Measurements from ENCODE around the gene GUCA1C. TPM values are rescaled to one million over a fixed set of nuclear protein-coding genes. Genes with fewer than 3 reads are reported as not detected.

Gene GUCA1C
- total RNA-seq, 4 donors from 2014 or later, result not detected

DNA sequence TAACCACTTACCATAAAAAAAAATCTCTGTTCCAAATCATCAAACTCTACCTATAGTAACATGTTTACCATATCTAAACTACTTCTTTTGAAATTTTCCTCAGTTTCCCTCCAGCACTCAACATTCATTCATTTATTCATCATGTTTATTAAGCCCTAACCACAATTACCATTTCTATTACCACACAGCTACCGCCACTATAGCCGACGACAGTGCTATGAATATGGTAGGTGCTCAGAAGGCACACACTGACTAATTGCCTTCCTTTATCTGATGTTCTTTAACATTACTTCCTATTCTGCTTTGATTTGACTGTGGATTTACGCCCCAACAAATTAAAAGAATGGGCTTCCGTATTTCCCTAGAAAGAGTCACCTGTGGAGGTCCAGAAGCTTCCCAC is 43.9 kb downstream of the GUCA1C start:
- Histone ChIP-seq H3K36me3 (no peaks in the 10 kb centered on the region), H3K9me3 (no peaks in the 10 kb centered on the region), H3K4me1 (no peaks in the 10 kb centered on the region), H3K27me3 (no peaks in the 10 kb centered on the region), H3K27ac (no peak overlapping the region), H3K4me3 (no peak overlapping the region)
- 89 to 95% methylated on average over 4 to 5 of the region's 5 CpGs for WGBS, 2 donors
- intact Hi-C loops (cut with DNase I), result no loop called here
- DNase-seq, result no peak
- TF ChIP-seq, protein P1, sequence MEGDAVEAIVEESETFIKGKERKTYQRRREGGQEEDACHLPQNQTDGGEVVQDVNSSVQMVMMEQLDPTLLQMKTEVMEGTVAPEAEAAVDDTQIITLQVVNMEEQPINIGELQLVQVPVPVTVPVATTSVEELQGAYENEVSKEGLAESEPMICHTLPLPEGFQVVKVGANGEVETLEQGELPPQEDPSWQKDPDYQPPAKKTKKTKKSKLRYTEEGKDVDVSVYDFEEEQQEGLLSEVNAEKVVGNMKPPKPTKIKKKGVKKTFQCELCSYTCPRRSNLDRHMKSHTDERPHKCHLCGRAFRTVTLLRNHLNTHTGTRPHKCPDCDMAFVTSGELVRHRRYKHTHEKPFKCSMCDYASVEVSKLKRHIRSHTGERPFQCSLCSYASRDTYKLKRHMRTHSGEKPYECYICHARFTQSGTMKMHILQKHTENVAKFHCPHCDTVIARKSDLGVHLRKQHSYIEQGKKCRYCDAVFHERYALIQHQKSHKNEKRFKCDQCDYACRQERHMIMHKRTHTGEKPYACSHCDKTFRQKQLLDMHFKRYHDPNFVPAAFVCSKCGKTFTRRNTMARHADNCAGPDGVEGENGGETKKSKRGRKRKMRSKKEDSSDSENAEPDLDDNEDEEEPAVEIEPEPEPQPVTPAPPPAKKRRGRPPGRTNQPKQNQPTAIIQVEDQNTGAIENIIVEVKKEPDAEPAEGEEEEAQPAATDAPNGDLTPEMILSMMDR (IDR thresholded peaks at IDR 0.05), result no peak
- TF ChIP-seq POLR2A (IDR thresholded peaks at IDR 0.05), result no peak

DNA sequence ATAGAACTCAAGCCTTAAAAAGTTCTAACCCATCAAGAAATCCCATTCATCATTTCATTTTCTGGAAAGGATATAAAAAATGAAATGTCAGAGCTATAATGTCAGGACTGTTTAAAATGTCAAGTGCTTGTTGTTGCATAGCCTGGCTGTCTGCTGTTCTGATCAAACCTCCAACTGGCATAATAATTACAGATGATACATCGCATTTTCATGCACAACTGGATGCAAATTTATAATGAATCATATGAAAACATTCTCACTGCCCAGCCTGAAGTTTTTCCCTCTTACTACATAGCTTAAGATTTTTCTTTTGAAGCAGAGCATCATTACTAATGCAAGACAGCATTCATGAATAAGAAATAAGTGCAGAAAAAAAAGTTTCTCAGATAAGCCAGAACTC is 46.5 kb downstream of the GUCA1C start:
- WGBS, 2 donors, result 45 to 59% methylated on average over 1 of the region's 1 CpG
- no peaks in the 10 kb centered on the region for H3K4me1 ChIP-seq
- H3K27me3 ChIP-seq, result no peaks in the 10 kb centered on the region
- H3K36me3 ChIP-seq, result no peaks in the 10 kb centered on the region
- no peak for TF ChIP-seq POLR2A (IDR thresholded peaks at IDR 0.05)
- TF ChIP-seq, protein P1 (IDR thresholded peaks at IDR 0.05), result no peak
- H3K4me3 ChIP-seq, result no peak overlapping the region
- intact Hi-C loops (cut with DNase I), result no loop called here
- H3K9me3 ChIP-seq, result no peaks in the 10 kb centered on the region
- DNase-seq, result no peak
- H3K27ac ChIP-seq, result no peak overlapping the region

DNA sequence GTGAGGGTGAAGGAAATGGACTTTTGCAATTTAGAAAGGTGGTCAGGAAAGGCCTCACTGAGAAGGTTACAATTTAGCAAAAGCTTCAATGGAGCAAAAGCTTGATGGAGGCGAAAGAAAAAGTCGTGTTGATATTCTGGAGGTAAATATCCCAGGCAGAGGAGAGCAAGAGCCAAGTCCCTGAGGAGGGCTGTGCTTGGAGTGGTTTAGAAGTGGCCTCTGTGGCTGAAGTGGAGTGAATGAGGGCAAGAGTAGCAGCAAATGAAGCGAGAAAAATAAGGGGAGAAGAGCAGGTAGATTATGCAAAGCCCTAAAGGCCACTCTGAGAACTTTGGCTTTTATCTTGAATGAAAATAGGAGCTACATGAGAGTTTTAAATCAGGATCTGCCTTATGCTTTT is 54.1 kb downstream of the GUCA1C start:
- H3K36me3 ChIP-seq, result no peaks in the 10 kb centered on the region
- H3K4me3 ChIP-seq, result no peak overlapping the region
- TF ChIP-seq, protein P1 (IDR thresholded peaks at IDR 0.05), result no peak
- no peak for TF ChIP-seq POLR2A (IDR thresholded peaks at IDR 0.05)
- DNase-seq, result no peak
- 68 to 80% methylated on average over 3 of the region's 3 CpGs for WGBS, 2 donors
- no peaks in the 10 kb centered on the region for H3K9me3 ChIP-seq
- no peaks in the 10 kb centered on the region for H3K4me1 ChIP-seq
- no peaks in the 10 kb centered on the region for H3K27me3 ChIP-seq
- H3K27ac ChIP-seq, result no peak overlapping the region
- intact Hi-C loops (cut with DNase I), result no loop called here

DNA sequence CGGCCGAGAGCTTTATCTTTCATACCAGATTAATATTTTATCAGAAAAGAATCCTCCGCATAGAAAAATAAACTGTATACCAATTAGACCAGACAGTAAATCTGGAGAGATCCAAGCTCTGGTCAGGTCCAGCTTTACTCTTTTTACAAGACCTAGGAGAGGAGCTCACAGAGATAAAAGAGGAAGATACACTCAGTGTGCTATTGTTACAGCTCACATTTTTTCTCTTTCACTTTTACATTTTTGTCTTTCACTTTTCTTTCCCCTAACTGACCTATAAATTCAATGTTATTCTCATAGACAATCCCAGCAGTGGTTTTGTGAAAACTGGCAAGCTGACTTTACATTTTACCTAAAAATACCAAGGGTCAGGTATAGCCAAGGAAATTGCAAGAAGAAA is 55.8 kb downstream of the GUCA1C start:
- H3K27ac ChIP-seq, result no peak overlapping the region
- TF ChIP-seq, protein P1 (IDR thresholded peaks at IDR 0.05), result no peak
- no peak for TF ChIP-seq POLR2A (IDR thresholded peaks at IDR 0.05)
- intact Hi-C loops (cut with DNase I), result no loop called here
- no peak overlapping the region for H3K4me3 ChIP-seq
- H3K36me3 ChIP-seq, result no peaks in the 10 kb centered on the region
- no peak for DNase-seq
- no peaks in the 10 kb centered on the region for H3K9me3 ChIP-seq
- H3K4me1 ChIP-seq, result no peaks in the 10 kb centered on the region
- 91 to 95% methylated on average over 3 of the region's 3 CpGs for WGBS, 2 donors
- no peaks in the 10 kb centered on the region for H3K27me3 ChIP-seq

DNA sequence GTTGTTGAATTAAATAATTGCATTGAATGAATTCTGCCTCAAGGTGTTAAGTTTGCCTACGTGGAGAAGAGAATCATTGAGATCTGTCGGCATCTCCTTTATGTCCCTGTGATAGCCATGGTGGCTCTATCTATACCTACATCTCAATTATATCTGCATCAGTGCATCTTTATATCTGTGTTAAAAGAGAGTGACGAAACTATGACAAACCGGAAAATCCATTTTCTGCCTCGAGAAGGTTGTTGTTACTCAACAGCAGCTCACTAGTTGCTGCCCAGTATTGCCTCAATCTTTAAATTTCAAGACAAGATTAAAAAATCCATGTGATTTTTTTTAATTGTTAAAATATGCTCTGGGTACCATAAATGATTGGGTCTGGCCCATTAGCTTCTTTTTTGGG is 58.7 kb downstream of the GUCA1C start:
- H3K27ac ChIP-seq, result no peak overlapping the region
- H3K9me3 ChIP-seq, result no peaks in the 10 kb centered on the region
- H3K36me3 ChIP-seq, result no peaks in the 10 kb centered on the region
- H3K4me1 ChIP-seq, result no peaks in the 10 kb centered on the region
- TF ChIP-seq POLR2A (IDR thresholded peaks at IDR 0.05), result no peak
- TF ChIP-seq, protein P1 (IDR thresholded peaks at IDR 0.05), result no peak
- no peak for DNase-seq
- WGBS, 2 donors, result 75 to 81% methylated on average over 5 of the region's 5 CpGs
- H3K4me3 ChIP-seq, result no peak overlapping the region
- H3K27me3 ChIP-seq, result no peaks in the 10 kb centered on the region
- intact Hi-C loops (cut with DNase I), result no loop called here

Measured in esophagus squamous epithelium (tissue), 5 donors.